LNCAP (cell line): ENCODE measurements around the gene SIAH1.

ENCODE experiments used
- CTCF ChIP-seq: fragments of 450-650 bp; IDR thresholded peaks from 2 replicates; pipeline ENCODE4 v1.5.1; 2017; ENCODE audit warnings: mild to moderate bottlenecking

SIAH1 gene

GRCh38 chr16:48330189-48330840 lies 54.9 kb downstream of the SIAH1 start:
- TF ChIP-seq CTCF, result no peak

- no peak for TF ChIP-seq CTCF
Measured at GRCh38 chr16:48329138-48329537, 56.1 kb downstream of the SIAH1 start.

GRCh38 chr16:48326915-48327314 lies 58.3 kb downstream of the SIAH1 start:
- no peak for TF ChIP-seq CTCF

GRCh38 chr16:48323783-48324775 lies 61.1 kb downstream of the SIAH1 start:
- TF ChIP-seq CTCF, result no peak

DNA sequence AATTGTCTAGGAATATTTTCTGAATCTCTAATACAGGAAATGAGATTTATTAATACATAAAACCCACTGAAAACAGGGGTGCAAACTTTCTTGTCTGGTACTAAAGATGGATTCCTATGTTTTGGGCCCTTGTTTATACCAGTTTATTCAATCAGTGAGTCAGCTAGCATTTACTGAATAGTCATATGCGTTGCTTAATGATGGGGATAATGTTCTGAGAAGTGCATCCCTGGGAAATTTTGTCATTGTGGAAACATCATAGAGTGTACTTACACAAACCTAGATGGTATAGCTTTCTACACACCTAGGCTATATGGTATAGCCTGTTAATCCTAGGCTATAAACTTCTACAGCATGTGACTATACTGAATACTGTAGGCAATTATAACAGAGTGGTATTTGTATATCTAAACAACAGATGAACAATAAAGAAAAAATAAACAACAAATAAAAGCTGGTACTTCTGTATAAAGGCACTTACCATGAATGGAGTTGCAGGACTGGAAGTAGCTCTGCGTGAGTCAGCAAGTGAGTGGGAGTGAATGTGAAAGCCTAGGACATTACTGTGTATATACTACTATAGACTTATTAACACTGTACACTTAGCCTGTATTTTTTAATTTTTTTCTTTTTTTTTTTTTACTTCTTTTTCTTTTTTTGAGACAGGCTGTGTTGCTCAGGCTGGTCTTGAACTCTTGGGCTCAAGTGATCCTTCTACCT lies 63.7 kb downstream of the SIAH1 start:
- TF ChIP-seq CTCF, result no peak

GRCh38 chr16:48318630-48319029 lies 66.6 kb downstream of the SIAH1 start:
- no peak for TF ChIP-seq CTCF

DNA sequence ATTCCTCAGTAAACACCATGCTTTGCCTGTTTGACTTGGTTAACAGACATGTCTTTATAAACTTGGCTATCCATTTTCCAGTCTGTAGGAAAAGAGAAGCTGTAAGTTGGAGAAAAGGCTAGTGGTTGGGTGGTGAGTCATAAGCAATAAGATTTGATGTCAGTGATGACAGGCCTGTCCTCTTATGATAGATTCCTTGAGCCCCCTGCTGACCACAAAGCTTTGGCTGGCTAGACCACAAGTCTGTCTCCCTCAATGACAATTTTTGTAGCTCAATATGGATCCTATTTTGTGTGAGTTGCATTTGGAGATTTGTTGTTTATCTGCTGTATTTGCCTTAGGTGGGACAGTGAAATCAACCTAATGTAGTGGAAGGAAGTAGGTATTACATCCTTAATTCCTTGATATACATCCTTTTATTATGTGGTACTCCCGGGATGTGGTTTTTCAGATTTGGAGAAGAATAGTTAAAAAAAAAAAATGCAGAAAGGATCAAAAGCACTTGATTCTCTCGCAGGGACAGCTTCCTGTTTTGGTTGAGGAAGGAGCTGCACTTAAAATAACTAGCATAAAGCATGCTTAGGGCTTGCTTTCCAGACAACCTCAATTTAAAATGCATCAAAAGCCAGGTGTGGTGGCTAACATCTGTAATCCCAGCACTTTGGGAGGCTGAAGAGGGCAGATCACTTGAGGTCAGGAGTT lies 67.4 kb downstream of the SIAH1 start:
- no peak for TF ChIP-seq CTCF
